ENCODE measurements around the gene LRRK1. TPM values are rescaled to one million over a fixed set of nuclear protein-coding genes. Genes with fewer than 3 reads are reported as not detected.

LRRK1 gene
- total and polyA plus RNA-seq, 2 of the 13 experiments (the other 11 are each of a cell fraction or from before 2014, with no cell fraction given) = 0.13 to 1.2 TPM

GRCh38 chr15:101006931-101007691 lies 88.0 kb downstream of the LRRK1 start (continued):
- TF ChIP-seq EP300 (IDR thresholded peaks at IDR 0.05; ENCODE audit: low read depth in 2 of 2, low read length in 2 of 2) (no peak), EP300 (CRISPR knock-in tag; IDR thresholded peaks at IDR 0.05; ENCODE audit: borderline replicate concordance) (no peak), ZNF496 (CRISPR knock-in tag; IDR thresholded peaks at IDR 0.05; ENCODE audit: insufficient replicate concordance) (no peak), ZSCAN22 (CRISPR knock-in tag; IDR thresholded peaks at IDR 0.05) (no peak), FOXM1 (CRISPR knock-in tag; IDR thresholded peaks at IDR 0.05) (no peak), RFX3 (CRISPR knock-in tag; IDR thresholded peaks at IDR 0.05) (no peak), ZNF44 (CRISPR knock-in tag; IDR thresholded peaks at IDR 0.05) (no peak), SUZ12 (IDR thresholded peaks at IDR 0.05; ENCODE audit: low read depth, low read length) (no peak), ZNF614 (CRISPR knock-in tag; IDR thresholded peaks at IDR 0.05; ENCODE audit: borderline replicate concordance) (no peak), ZNF503 (CRISPR knock-in tag; IDR thresholded peaks at IDR 0.05) (no peak), ZNF282 (IDR thresholded peaks at IDR 0.05; ENCODE audit: partially characterized antibody) (no peak), ZNF331 (CRISPR knock-in tag; IDR thresholded peaks at IDR 0.05) (no peak), LCORL (IDR thresholded peaks at IDR 0.05) (no peak), LCORL (CRISPR knock-in tag; IDR thresholded peaks at IDR 0.05) (peak; percentile 68; the same call in 1 of the 2 replicates), ZNF546 (CRISPR knock-in tag; conservative IDR thresholded peaks at IDR 0.05) (0 out of 2 replicates have a peak, but pooled peaks have one; percentile 21), ZGPAT (CRISPR knock-in tag; IDR thresholded peaks at IDR 0.05) (no peak), ZNF746 (CRISPR knock-in tag; IDR thresholded peaks at IDR 0.05) (peak; percentile 58; the same call in 1 of the 2 replicates), ZNF101 (CRISPR knock-in tag; IDR thresholded peaks at IDR 0.05; ENCODE audit: borderline replicate concordance, low read depth) (no peak), ZNF121 (CRISPR knock-in tag; IDR thresholded peaks at IDR 0.05) (no peak), ELF1 (CRISPR knock-in tag; IDR thresholded peaks at IDR 0.05) (no peak), MAX (IDR thresholded peaks at IDR 0.05) (peak; percentile 50; the same call in 1 of the 2 replicates), ZNF251 (CRISPR knock-in tag; IDR thresholded peaks at IDR 0.05) (no peak), IRF1 (CRISPR knock-in tag; IDR thresholded peaks at IDR 0.05; ENCODE audit: low read depth) (no peak), TMF1 (CRISPR knock-in tag; IDR thresholded peaks at IDR 0.05; ENCODE audit: low read depth) (no peak), MIER2 (CRISPR knock-in tag; IDR thresholded peaks at IDR 0.05) (no peak), ZBTB33 (CRISPR knock-in tag; IDR thresholded peaks at IDR 0.05) (peak; percentile 66)
